ENCODE results near the gene RBFOX2.
"Not testable (repeated sequence)": the region's sequence is repeated elsewhere in the genome, so short reads cannot be mapped to it uniquely, and the experiment has no call there.

The RBFOX2 gene

GRCh38 chr22:36008131-36008530 is 20.5 kb downstream of the RBFOX2 start:
- DNase-seq, result no peak

- DNase-seq, result no peak
These were observed 24.5 kb downstream of the RBFOX2 start for GRCh38 chr22:36003972-36004674.

GRCh38 chr22:36002718-36003260 is 25.8 kb downstream of the RBFOX2 start:
- no peak for DNase-seq

- no peak for DNase-seq
These were observed 26.5 kb downstream of the RBFOX2 start for GRCh38 chr22:36002084-36002483.

DNA sequence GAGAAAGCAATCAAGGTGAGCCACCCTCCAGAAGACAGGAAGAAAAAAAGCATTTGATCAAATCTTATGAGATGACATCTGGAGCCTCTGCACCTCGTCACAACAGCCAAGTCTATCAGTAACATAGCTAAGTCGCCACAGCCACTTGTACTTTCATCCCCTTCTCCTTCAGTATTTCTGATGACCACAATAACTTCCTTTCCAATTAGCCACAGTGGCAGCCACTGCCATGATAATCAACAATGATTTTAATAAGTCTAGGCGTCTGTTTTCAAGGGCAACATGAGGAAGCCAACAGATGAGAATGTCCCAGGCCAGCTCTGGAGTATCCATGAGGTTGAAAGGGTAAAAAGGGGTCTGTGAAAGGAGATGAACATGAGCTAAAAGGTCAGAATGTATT is 29.9 kb downstream of the RBFOX2 start:
- no peak for DNase-seq

GRCh38 chr22:35997438-35997837 is 31.2 kb downstream of the RBFOX2 start:
- no peak for DNase-seq

DNA sequence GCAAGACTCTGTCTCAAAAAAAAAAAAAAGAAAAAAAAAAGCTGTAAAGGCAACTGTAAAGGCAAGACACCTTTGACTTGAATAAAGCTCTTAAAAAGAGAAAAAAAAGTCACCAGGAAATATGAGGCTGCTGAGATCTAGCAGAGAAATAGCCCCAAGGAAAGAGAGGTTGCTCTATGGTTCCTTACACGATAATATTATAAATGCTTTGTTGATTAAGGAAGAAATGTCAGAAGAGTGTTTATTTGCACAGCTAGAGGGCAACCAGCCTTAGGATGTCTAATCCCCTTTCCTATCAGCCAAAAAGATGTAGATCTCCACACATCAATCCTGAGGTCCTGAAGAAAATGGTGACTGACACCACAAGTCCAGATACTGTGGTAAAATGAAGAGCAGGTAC is 32.0 kb downstream of the RBFOX2 start:
- DNase-seq, result no peak

DNA sequence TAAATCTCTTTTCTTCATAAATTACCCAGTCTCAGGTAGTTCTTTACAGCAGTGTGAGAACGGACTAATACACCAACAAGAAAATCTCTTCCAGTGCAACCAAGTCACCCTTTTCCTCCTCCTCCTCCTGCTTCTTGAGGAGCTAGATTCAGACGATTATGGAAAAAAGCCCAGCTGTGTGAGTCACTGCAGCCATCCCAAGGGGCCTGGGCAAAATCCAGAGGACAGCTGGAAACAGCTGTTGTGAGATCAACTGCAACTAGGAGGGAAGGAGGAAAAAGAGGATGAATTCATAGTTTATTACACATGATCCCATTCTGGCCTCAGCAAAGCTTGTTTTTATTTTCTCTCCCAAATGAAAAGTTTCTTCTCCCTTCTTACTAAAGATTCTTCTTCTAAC is 32.9 kb downstream of the RBFOX2 start:
- no peak for DNase-seq

DNA sequence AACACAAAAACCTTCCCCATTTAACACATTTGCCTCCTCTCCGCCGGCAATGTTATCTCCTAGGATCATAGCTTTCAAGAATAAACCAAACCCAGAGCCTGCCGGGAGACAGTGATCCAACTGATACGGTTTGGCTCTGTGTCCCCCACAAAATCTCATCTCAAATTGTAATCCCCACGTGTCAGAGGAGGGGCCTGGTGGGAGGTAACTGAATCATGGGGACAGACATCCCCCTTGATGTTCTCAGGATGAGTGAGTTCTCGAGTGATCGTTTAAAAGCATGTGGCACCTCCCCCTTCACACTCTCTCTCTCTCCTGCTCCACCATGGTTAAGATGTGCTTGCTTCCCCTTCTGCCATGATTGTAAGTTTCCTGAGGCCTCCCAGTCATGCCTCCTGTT is 33.3 kb downstream of the RBFOX2 start:
- no peak for DNase-seq

DNA sequence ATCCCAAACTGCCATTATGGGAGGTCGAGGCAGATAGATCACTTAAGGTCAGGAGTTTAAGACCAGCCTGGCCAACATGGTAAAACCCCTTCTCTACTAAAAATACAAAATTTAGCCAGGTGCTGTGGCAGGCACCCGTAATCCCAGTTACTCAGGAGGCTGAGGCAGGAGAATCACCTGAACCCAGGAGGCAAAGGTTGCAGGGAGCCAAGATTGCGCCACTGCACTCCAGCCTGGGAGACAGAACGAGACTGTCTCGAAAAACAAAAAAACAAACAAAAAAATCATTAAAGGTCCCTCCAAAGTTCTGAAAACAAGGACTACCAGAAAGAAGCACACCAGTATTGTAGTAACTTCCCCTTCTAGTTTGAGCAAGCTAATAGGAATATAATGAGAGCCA is 34.9 kb downstream of the RBFOX2 start:
- not testable (repeated sequence) for DNase-seq

DNA sequence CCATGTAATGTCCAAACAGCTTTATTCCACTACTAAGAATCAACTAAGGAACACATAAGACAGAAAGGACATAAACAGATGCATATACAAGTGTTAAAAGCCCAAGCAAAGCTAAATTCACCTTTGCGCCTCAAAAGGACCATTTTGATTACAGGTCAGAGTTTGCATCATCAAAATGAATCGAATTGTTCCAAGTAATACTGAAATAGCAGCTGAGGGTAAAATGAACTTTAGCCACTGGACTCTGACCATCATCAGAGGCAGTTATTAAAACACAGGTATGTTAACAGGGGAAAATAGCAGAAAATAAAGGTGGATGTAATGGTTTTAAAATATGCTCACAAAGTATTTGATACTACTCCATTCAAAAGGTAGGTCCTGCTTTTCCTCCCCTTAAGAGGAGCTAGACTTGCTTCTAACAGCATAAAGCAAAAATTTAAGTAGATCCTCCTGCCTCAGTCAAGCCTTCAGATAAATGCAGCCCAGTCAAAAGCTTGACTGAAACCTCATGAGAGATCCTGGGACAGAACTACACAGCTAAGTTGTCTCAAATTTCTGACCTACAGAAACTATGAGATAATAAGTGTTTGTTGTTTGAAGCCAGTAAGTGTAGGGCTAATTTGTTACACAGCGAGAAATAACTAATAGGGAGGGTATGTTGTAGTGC is 35.4 kb downstream of the RBFOX2 start:
- DNase-seq, result no peak

GRCh38 chr22:35991168-35991567 is 37.5 kb downstream of the RBFOX2 start:
- DNase-seq, result no peak

DNA sequence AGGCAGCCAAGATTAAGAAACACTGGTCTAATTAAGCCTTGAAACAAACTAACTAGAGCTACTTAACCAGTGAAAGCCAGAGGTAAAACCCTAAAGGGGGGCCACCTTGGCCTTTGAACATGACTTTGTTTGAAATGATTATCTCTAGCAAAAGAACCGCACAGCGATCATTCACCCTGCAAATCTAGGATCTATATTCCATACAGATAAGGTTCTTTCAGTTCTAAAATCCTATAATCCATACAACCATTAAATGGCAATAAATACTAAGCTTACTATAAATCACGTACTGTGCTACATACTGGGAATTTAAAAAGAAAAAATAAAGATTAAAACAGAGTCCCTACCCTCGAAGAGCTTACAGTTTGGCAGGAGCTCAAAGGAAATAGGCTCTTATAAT is 40.6 kb downstream of the RBFOX2 start:
- no peak for DNase-seq

- no peak for DNase-seq
These were observed 41.1 kb downstream of the RBFOX2 start for GRCh38 chr22:35987487-35987886.

DNA sequence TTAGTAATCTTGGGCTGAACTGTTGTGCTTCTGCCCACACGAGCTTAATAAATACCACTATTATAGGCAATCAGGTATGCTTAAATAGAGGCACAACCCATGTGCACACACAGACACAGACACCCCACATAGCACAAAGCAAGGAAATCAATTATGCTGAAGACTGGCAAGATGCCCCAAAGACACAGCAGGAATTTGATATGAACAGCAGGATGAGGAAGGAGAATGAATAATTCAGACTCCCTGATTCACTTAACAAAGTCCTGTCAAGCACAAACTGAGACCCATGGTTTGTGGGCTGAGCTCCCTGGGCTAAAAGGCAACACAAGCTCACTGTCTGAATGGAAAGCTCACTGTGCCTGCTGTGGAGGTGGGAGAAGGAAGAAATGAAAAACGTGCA is 42.5 kb downstream of the RBFOX2 start:
- no peak for DNase-seq

GRCh38 chr22:35985371-35985770 is 43.3 kb downstream of the RBFOX2 start:
- no peak for DNase-seq

GRCh38 chr22:35984183-35985175 is 44.1 kb downstream of the RBFOX2 start:
- no peak for DNase-seq

GRCh38 chr22:35981900-35982299 is 46.7 kb downstream of the RBFOX2 start:
- DNase-seq, result no peak

DNA sequence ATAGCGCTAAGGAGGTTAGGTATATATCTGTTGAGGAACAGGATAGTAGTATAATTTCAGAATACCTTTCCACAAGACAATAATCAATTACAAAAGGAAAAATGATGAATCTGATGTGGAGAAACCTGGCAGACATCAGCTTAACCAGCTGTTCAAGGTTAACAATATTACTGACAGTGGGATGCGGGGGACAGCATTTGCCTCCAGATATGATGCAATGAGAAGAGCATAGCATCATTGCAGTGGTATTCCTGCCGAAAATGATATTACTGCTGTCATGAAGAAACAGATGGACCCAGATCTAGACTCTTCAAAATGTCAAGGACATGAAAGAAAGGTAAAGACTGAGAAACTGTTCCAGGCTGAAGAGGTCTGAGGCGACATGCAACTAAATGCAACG is 49.7 kb downstream of the RBFOX2 start:
- DNase-seq, result no peak

DNA sequence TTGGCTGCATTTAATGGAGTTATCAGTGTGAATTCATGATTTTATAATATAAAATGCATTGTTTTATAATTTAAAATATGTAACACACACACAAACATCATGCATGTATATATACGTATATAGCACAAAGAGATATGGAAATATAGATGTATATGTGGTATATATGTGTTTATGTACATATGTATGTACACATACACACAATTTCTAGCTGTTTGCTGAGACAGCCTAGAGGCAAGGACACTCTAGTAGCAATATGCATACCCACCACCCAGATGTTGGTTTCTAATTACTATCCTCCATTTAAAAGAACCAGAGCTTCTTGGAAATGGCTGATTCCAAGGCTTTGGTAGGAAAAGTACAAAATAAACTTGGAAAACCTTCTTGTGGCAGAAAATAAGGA is 50.4 kb downstream of the RBFOX2 start:
- DNase-seq, result no peak

GRCh38 chr22:35977136-35977535 is 51.5 kb downstream of the RBFOX2 start:
- DNase-seq, result no peak

DNA sequence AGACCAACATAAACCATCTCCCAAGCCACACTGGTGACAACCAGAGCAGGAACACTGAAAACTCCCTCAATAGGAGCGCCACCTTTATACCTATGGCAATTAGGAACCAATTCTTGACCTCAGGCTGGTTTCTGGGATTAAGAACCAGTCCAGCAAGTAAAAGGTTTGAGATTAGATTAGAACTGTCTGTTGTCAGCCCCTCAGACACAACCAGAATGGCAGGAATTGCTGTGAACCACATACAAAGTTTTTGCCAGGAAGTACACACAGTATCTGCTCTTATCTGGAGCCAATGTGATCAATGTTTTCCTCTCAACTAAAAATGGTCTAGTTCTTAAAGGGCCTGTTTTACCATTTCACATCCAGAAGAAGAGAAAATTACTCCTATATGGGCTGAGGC is 55.2 kb downstream of the RBFOX2 start:
- no peak for DNase-seq

- no peak for DNase-seq
These were observed 56.1 kb downstream of the RBFOX2 start for GRCh38 chr22:35972559-35972958.
